ENCODE measurements around the gene MIOS. TPM values are rescaled to one million over a fixed set of nuclear protein-coding genes. Genes with fewer than 3 reads are reported as not detected.

The MIOS gene
- 55.7 and 64.9 TPM in 2 replicates for total RNA-seq

DNA sequence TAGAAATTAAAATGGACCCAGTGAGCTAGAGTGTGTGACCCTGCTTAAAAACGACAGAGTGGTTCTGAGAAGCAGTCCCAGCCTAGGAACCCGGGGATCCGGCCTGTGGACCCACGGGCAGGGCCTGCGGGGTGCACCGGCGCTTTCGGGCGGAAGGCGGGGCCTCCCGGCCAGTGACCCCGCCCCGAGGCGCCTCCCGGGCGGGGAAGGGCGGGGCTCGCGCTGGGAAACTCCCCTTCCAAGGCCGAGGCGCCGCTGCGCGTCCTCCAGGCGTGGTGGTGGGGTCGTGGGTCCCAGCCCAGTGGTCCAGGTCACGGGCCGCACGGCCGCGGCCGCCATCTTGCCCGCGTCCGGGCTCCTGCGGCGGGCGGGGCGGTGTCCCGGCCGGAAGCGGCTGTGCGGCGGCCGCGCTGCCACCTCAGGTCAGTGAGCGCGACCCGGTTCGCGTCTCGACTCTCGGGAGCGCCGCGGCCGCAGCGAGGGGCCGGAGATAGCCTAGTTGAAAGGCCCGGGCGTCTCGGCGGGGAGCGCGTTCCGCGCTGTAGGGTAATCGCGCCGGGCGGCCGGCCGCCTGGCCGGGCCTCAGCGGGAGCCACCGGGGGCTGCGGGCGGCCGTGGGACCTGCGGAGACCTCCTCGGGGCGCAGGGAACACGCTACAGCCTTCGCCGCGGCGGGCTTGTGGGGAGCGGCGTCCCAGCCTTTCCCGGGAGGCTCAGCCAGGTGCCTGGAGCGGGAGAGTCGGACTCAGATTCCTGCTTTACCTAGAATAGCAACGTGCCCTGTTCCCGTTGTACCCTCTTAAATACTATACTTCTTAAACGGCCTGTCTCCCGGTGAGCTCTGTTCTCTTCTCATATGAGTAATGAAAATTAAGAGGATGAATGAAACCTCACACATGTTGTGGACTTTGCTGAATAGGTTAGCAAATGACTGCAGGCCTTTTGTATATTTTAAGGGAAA is at the start of gene MIOS:
Gene MIOS, plus strand, starts transcription at position 234 of the 961 bp plus-strand sequence. CDS start 5,592 bp downstream, outside the sequence.
- H3K4me3 ChIP-seq (ENCODE audit: low read depth, low read length), result peak within 1 kb of the TSS; percentile 60
- TF ChIP-seq, protein P1, sequence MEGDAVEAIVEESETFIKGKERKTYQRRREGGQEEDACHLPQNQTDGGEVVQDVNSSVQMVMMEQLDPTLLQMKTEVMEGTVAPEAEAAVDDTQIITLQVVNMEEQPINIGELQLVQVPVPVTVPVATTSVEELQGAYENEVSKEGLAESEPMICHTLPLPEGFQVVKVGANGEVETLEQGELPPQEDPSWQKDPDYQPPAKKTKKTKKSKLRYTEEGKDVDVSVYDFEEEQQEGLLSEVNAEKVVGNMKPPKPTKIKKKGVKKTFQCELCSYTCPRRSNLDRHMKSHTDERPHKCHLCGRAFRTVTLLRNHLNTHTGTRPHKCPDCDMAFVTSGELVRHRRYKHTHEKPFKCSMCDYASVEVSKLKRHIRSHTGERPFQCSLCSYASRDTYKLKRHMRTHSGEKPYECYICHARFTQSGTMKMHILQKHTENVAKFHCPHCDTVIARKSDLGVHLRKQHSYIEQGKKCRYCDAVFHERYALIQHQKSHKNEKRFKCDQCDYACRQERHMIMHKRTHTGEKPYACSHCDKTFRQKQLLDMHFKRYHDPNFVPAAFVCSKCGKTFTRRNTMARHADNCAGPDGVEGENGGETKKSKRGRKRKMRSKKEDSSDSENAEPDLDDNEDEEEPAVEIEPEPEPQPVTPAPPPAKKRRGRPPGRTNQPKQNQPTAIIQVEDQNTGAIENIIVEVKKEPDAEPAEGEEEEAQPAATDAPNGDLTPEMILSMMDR (conservative IDR thresholded peaks at IDR 0.05; ENCODE audit: low read depth, low read length), result no peak
- DNase-seq (ENCODE audit: low read depth), result no peak

DNA sequence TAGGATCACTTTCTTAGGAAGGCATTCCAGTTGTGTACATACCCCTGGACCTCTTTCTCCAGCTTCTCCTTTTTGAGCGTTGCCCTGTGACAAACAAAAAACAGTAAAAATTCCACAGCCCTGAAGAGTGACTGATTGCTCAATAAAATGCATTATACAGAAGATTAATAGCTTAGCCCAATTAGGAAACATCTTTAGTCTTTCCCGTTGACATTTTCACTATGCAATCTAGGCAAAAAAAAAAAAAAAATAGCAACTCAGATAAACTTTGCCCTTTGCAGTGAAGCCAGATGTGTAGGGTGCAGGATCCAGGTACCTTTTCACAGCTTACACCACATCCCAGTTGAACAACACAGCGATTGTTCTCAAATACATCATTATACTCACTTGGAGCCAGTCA is 48.9 kb upstream of the MIOS start:
- no peak overlapping the region for H3K4me3 ChIP-seq (ENCODE audit: low read depth, low read length)
- DNase-seq (ENCODE audit: low read depth), result no peak
- TF ChIP-seq, protein P1 (conservative IDR thresholded peaks at IDR 0.05; ENCODE audit: low read depth, low read length), result no peak

DNA sequence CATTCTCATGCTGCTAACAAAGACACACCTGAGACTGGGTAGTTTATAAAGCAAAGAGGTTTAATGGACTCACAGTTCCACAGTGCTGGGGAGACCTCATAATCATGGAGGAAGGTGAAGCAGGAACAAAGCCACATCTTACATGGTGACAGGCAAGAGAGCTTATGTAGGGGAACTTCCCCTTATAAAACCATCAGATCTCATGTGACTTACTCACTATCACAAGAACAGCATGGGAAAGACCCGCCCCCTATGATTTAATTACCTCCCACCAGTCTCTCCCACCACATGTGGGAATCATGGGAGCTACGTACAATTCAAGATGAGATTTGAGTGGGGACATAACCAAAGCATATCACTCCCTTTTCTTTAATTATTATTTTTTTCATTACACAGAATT is 47.6 kb upstream of the MIOS start:
- DNase-seq (ENCODE audit: low read depth), result no peak
- TF ChIP-seq, protein P1 (conservative IDR thresholded peaks at IDR 0.05; ENCODE audit: low read depth, low read length), result no peak

DNA sequence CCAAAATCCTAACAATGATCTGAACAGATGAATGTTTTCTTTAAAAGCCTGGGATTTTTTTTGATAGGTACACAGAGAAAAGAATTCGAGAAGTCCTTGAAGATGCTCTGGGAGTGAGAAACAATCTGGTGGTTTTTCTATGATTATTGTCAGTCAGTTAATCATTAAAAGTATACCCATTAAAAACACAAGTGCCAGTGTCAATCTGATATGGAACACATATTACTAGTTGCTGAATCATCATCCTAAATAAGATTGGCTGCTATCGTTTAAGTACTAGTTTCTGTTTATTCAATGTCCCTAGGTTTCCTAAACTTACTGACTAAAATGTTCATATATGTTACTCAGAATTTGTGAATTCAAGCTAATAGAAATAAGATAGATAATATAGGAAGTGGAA is 47.2 kb upstream of the MIOS start:
- H3K4me3 ChIP-seq (ENCODE audit: low read depth, low read length), result no peak overlapping the region
- TF ChIP-seq, protein P1 (conservative IDR thresholded peaks at IDR 0.05; ENCODE audit: low read depth, low read length), result no peak
- peak; percentile 7 for DNase-seq (ENCODE audit: low read depth)

More for the DNA sequence above, 47.6 kb upstream of the MIOS start:
- no peak overlapping the region for H3K4me3 ChIP-seq (ENCODE audit: low read depth, low read length)

DNA sequence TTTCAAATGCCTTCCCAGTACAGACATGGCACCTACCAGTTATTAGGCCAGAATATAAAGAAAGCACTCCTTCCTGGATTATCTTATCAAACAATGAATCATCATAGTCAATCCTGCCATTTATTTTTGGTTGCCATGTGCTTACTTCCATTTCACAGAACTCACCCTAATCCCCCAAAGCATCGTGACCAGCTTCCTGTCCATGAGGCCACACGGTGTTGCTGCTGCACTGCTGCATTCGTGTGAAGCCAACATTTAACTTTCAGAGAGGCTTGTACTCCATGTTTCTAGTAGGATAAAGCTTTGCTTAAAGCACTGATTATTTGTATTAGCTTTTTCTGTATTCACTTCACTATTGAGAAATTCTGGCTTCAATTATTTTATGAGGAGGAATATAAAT is 45.4 kb upstream of the MIOS start:
- DNase-seq (ENCODE audit: low read depth), result no peak
- TF ChIP-seq, protein P1 (conservative IDR thresholded peaks at IDR 0.05; ENCODE audit: low read depth, low read length), result no peak
- no peak overlapping the region for H3K4me3 ChIP-seq (ENCODE audit: low read depth, low read length)

DNA sequence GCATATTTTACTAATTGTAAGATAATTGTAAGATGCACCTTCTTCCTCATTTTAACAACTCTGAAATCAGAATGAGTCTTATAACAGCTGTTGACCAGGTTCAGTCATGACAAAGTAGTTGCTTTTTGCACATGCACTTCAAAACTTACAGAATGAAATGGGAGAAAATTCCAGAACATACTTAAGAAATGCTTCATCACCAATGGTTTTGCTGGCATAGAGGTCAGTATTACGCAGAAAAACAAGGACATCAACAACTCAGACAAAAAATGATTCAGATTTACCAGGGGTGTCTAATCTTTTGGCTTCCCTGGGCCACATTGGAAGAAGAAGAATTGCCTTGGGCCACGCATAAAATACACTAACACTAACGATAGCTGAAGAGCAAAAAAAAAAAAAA is 44.3 kb upstream of the MIOS start:
- DNase-seq (ENCODE audit: low read depth), result no peak
- no peak overlapping the region for H3K4me3 ChIP-seq (ENCODE audit: low read depth, low read length)
- TF ChIP-seq, protein P1 (conservative IDR thresholded peaks at IDR 0.05; ENCODE audit: low read depth, low read length), result no peak
